BLaER1 treated with 17β-estradiol and CSF1 and Interleukin-3, amounts not matched to agents 10 nM and 100 nM (cell line): ENCODE measurements around the gene IGFN1.

Experiments used
- H3K27ac ChIP-seq, 11 experiments: shearing (Covaris generic); formaldehyde crosslinking; 2 replicates each; pipeline ENCODE4 v1.8.1; 2022
- H3K27me3 ChIP-seq, 11 experiments: shearing (Covaris generic); formaldehyde crosslinking; 2 replicates each; pipeline ENCODE4 v1.8.1; 2022
- H3K36me3 ChIP-seq, 11 experiments: shearing (Covaris generic); formaldehyde crosslinking; 2 replicates each; pipeline ENCODE4 v1.8.1; 2022
- H3K4me1 ChIP-seq, 10 experiments: shearing (Covaris generic); formaldehyde crosslinking; 2 replicates each; pipeline ENCODE4 v1.8.1; 2022
- H3K4me2 ChIP-seq, 11 experiments: shearing (Covaris generic); formaldehyde crosslinking; 2 replicates each; pipeline ENCODE4 v1.8.1; 2022
- H3K4me3 ChIP-seq, 10 experiments: shearing (Covaris generic); formaldehyde crosslinking; 2 replicates each; pipeline ENCODE4 v1.8.1; 2022
- H3K9ac ChIP-seq, 11 experiments: shearing (Covaris generic); formaldehyde crosslinking; 2 replicates each; pipeline ENCODE4 v1.8.1; 2022
- H3K9me3 ChIP-seq, 11 experiments: shearing (Covaris generic); formaldehyde crosslinking; replicated peaks in 1 of 11; 2 replicates each; pipeline ENCODE4 v1.8.1; 2022
- H4K20me1 ChIP-seq, 11 experiments: shearing (Covaris generic); formaldehyde crosslinking; 2 replicates each; pipeline ENCODE4 v1.8.1; 2022
- Cebpa-rat ChIP-seq, 11 experiments: shearing (Covaris generic); IDR thresholded peaks; 2 replicates each; pipeline ENCODE4 v1.8.1; 2022

The IGFN1 gene

GRCh38 chr1:201207046-201207445, 16.4 kb downstream of the IGFN1 start:
- H3K27ac ChIP-seq, result no peak overlapping the region

DNA sequence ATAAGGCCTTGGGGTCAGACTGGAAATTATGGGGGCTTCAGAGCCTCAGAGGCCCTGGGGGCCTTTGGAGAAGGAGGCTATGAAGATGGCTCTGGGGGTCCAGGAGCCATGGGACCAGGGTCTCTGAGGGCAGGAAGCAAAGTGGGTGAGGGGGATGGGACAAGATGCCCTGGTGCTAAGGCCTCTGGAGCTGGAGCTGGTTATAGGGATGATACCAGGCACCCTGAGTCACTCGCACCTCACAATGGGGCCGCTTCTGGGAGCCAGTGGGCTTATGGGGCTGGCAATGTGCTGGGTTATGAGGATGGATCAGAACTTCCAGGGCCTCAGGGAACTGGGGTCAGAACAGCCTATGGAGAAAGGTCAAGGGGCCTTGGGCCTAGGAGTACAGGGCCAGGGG, 17.6 kb downstream of the IGFN1 start:
- no peak overlapping the region for H3K4me2 ChIP-seq
- H3K4me1 ChIP-seq, result peaks cover 0 to under 1% (median 0%) of the 10 kb centered on the region in 10 experiments; a peak in 1 of 20 replicates
- no peaks in the 10 kb centered on the region for H3K27me3 ChIP-seq
- no peak overlapping the region for H3K4me3 ChIP-seq
- no peak for TF ChIP-seq Cebpa-rat (IDR thresholded peaks at IDR 0.05)
- no peaks in the 10 kb centered on the region for H3K36me3 ChIP-seq
- no peak overlapping the region for H3K27ac ChIP-seq
- H4K20me1 ChIP-seq, result 0 out of 22 replicates have a peak, but pooled peaks cover 0 to 8% (median 0%) of the 10 kb centered on the region in 11 experiments
- no peak overlapping the region for H3K9ac ChIP-seq
- H3K9me3 ChIP-seq, result no peaks in the 10 kb centered on the region

More at GRCh38 chr1:201207046-201207445, 16.4 kb downstream of the IGFN1 start:
- Histone ChIP-seq H3K4me2 (no peak overlapping the region), H3K27me3 (no peaks in the 10 kb centered on the region), H4K20me1 (0 out of 22 replicates have a peak, but pooled peaks cover 0 to 8% (median 0%) of the 10 kb centered on the region in 11 experiments), H3K9ac (no peak overlapping the region), H3K36me3 (no peaks in the 10 kb centered on the region), H3K4me3 (no peak overlapping the region), H3K4me1 (peaks cover 0 to 6% (median 0%) of the 10 kb centered on the region in 10 experiments; a peak in 1 of 20 replicates), H3K9me3 (no peaks in the 10 kb centered on the region)
- TF ChIP-seq Cebpa-rat (IDR thresholded peaks at IDR 0.05), result no peak

GRCh38 chr1:201212056-201212455, 21.4 kb downstream of the IGFN1 start:
- Histone ChIP-seq H3K36me3 (no peaks in the 10 kb centered on the region), H3K4me2 (no peak overlapping the region), H3K4me3 (no peak overlapping the region), H4K20me1 (0 out of 22 replicates have a peak, but pooled peaks cover 0 to 8% (median 0%) of the 10 kb centered on the region in 11 experiments), H3K27me3 (no peaks in the 10 kb centered on the region), H3K27ac (no peak overlapping the region), H3K4me1 (peaks cover 0 to 25% (median 17%) of the 10 kb centered on the region in 10 experiments; a peak in 16 of 20 replicates), H3K9me3 (no peaks in the 10 kb centered on the region), H3K9ac (no peak overlapping the region)
- no peak for TF ChIP-seq Cebpa-rat (IDR thresholded peaks at IDR 0.05)

GRCh38 chr1:201212461-201213055, 21.9 kb downstream of the IGFN1 start:
- no peaks in the 10 kb centered on the region for H3K36me3 ChIP-seq
- no peak overlapping the region for H3K4me3 ChIP-seq
- 0 out of 22 replicates have a peak, but pooled peaks cover 0 to 8% (median 0%) of the 10 kb centered on the region in 11 experiments for H4K20me1 ChIP-seq
- H3K9me3 ChIP-seq, result no peaks in the 10 kb centered on the region
- no peak overlapping the region for H3K27ac ChIP-seq
- H3K27me3 ChIP-seq, result no peaks in the 10 kb centered on the region
- no peak for TF ChIP-seq Cebpa-rat (IDR thresholded peaks at IDR 0.05)
- H3K4me1 ChIP-seq, result peaks cover 0 to 30% (median 17%) of the 10 kb centered on the region in 10 experiments; a peak in 16 of 20 replicates
- no peak overlapping the region for H3K4me2 ChIP-seq
- H3K9ac ChIP-seq, result no peak overlapping the region

GRCh38 chr1:201213106-201213770, 22.6 kb downstream of the IGFN1 start:
- no peak for TF ChIP-seq Cebpa-rat (IDR thresholded peaks at IDR 0.05)
- no peaks in the 10 kb centered on the region for H3K27me3 ChIP-seq

DNA sequence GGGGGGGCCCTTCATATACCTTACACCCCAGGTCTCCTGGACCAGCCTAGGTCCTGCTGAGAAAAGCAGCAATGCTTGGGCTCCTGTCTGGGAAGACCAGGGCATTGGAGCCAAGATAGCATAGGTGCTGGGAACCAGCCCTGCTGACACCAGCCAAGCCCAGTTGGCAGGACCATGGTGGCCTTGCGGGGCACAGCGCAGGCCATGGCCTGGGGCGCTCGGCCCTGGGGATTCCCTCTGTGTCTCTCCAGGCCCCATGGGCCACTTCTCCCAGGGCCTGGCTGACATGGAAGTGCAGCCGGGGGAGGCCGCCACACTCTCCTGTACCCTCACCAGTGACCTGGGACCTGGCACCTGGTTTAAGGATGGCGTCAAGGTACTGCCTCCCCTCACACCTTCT, 23.3 kb downstream of the IGFN1 start:
- H3K27ac ChIP-seq, result no peak overlapping the region
- no peak overlapping the region for H3K4me2 ChIP-seq
- H3K27me3 ChIP-seq, result no peaks in the 10 kb centered on the region
- H3K4me3 ChIP-seq, result no peak overlapping the region
- no peaks in the 10 kb centered on the region for H3K9me3 ChIP-seq
- no peaks in the 10 kb centered on the region for H3K36me3 ChIP-seq
- H3K9ac ChIP-seq, result no peak overlapping the region
- TF ChIP-seq Cebpa-rat (IDR thresholded peaks at IDR 0.05), result no peak
- H4K20me1 ChIP-seq, result 0 out of 22 replicates have a peak, but pooled peaks cover 0 to 8% (median 0%) of the 10 kb centered on the region in 11 experiments
- H3K4me1 ChIP-seq, result peaks cover 0 to 34% (median 20%) of the 10 kb centered on the region in 10 experiments; a peak in 16 of 20 replicates

More at GRCh38 chr1:201213106-201213770, 22.6 kb downstream of the IGFN1 start:
- no peak overlapping the region for H3K4me3 ChIP-seq
- H3K36me3 ChIP-seq, result no peaks in the 10 kb centered on the region
- peaks cover 0 to 30% (median 17%) of the 10 kb centered on the region in 10 experiments; a peak in 16 of 20 replicates for H3K4me1 ChIP-seq
- H3K9ac ChIP-seq, result no peak overlapping the region
- H4K20me1 ChIP-seq, result 0 out of 22 replicates have a peak, but pooled peaks cover 0 to 8% (median 0%) of the 10 kb centered on the region in 11 experiments
- no peak overlapping the region for H3K4me2 ChIP-seq
- no peaks in the 10 kb centered on the region for H3K9me3 ChIP-seq
- H3K27ac ChIP-seq, result no peak overlapping the region

DNA sequence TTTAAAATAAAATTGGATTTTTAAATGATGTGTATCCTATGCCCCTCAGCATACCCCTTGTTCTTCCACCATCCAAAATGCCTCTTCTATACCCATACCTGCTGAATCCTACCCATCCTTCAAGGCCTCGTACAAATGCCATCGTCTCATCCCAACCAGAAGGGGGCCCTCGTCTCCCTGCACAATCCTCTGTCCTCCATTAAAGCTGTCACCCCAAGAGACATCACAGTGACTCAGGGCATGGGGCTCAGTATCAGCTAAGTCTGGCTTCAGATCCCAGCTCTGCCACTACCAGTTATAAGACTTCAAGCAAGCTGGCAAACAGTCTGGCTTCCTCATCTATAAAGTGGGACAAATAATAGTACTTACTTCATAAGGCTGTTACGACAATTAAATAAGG, 23.8 kb downstream of the IGFN1 start:
- H3K4me2 ChIP-seq, result 0 out of 22 replicates have a peak overlapping the region, but pooled peaks of 2 of the 11 experiments have one; percentile 62 to 77
- H3K36me3 ChIP-seq, result no peaks in the 10 kb centered on the region
- H4K20me1 ChIP-seq, result 0 out of 22 replicates have a peak, but pooled peaks cover 0 to 4% (median 0%) of the 10 kb centered on the region in 11 experiments
- peaks cover 0 to 40% (median 24%) of the 10 kb centered on the region in 10 experiments; a peak in 16 of 20 replicates for H3K4me1 ChIP-seq
- no peak overlapping the region for H3K9ac ChIP-seq
- H3K27ac ChIP-seq, result peak overlapping the region in 2 of 11 experiments; percentile 44 to 62; a peak in 2 of 22 replicates
- H3K9me3 ChIP-seq, result no peaks in the 10 kb centered on the region
- TF ChIP-seq Cebpa-rat (IDR thresholded peaks at IDR 0.05), result no peak
- no peak overlapping the region for H3K4me3 ChIP-seq
- no peaks in the 10 kb centered on the region for H3K27me3 ChIP-seq

- Histone ChIP-seq H3K27me3 (no peaks in the 10 kb centered on the region), H3K9ac (peak overlapping the region in 1 of 11 experiments; percentile 52; a peak in 1 of 22 replicates), H3K4me1 (peaks cover 0 to 44% (median 28%) of the 10 kb centered on the region in 10 experiments; a peak in 16 of 20 replicates), H3K27ac (peak overlapping the region in 2 of 11 experiments; percentile 44 to 62; a peak in 5 of 22 replicates), H3K36me3 (no peaks in the 10 kb centered on the region), H3K9me3 (no peaks in the 10 kb centered on the region), H3K4me2 (peak overlapping the region in 8 of 11 experiments; percentile 43 to 81 (median 66); a peak in 15 of 22 replicates), H3K4me3 (no peak overlapping the region), H4K20me1 (0 out of 22 replicates have a peak, but pooled peaks cover 0 to 4% (median 0%) of the 10 kb centered on the region in 11 experiments)
- no peak for TF ChIP-seq Cebpa-rat (IDR thresholded peaks at IDR 0.05)
Observed at GRCh38 chr1:201214886-201215285, 24.3 kb downstream of the IGFN1 start.
